Measurements from ENCODE around the gene GREB1L.

DNA sequence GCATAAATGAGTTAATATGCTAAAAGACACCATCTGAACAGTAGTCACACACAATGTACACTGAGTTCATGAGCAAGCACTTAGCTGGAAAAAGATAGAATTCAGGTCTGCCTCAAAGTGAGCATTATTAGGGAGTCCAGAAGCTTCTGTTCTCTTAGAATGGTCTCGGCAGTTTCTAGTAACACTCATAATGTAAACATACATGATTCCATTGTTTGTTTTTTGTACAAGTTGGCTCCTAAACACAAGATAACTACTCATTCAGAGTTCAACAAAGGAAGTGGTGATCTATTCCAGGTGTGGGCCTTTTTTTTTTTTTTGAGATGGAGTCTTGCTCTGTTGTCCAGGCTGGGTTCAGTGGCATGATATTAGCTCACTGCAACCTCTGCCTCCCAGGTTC lies 292.3 kb downstream of the GREB1L start:
- TF ChIP-seq, protein P1, sequence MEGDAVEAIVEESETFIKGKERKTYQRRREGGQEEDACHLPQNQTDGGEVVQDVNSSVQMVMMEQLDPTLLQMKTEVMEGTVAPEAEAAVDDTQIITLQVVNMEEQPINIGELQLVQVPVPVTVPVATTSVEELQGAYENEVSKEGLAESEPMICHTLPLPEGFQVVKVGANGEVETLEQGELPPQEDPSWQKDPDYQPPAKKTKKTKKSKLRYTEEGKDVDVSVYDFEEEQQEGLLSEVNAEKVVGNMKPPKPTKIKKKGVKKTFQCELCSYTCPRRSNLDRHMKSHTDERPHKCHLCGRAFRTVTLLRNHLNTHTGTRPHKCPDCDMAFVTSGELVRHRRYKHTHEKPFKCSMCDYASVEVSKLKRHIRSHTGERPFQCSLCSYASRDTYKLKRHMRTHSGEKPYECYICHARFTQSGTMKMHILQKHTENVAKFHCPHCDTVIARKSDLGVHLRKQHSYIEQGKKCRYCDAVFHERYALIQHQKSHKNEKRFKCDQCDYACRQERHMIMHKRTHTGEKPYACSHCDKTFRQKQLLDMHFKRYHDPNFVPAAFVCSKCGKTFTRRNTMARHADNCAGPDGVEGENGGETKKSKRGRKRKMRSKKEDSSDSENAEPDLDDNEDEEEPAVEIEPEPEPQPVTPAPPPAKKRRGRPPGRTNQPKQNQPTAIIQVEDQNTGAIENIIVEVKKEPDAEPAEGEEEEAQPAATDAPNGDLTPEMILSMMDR (IDR thresholded peaks at IDR 0.05): no peak
- TF ChIP-seq POLR2A (IDR thresholded peaks at IDR 0.05) (no peak), POLR2AphosphoS5 (IDR thresholded peaks at IDR 0.05) (no peak)

Measured in prostate gland (tissue), 2 donors.